KMS-11 (cell line): ENCODE measurements around the gene CYB5A.

ENCODE experiments used
- H2AFZ ChIP-seq: fragments of 200-600 bp; sonication (generic); 2 replicates; pipeline ENCODE4 v1.6.1; 2016; ENCODE audit warnings: antibody characterized with exemption, mixed run types, low read depth
- H3K27ac ChIP-seq: fragments of 200-600 bp; sonication (generic); 2 replicates; pipeline ENCODE4 v1.6.1; 2016; ENCODE audit warnings: mild to moderate bottlenecking, mixed run types
- H3K27me3 ChIP-seq: fragments of 200-600 bp; sonication (generic); 2 replicates; pipeline ENCODE4 v1.6.1; 2017; ENCODE audit warnings: mild to moderate bottlenecking, low read depth, mixed run types, moderate library complexity; ENCODE audit not compliant: insufficient read depth
- H3K36me3 ChIP-seq: fragments of 200-600 bp; sonication (generic); 2 replicates; pipeline ENCODE4 v1.6.1; 2017; ENCODE audit warnings: mild to moderate bottlenecking, mixed run types; ENCODE audit not compliant: insufficient read depth
- H3K4me1 ChIP-seq: fragments of 200-600 bp; sonication (generic); 2 replicates; pipeline ENCODE4 v1.6.1; 2016; ENCODE audit warnings: mild to moderate bottlenecking, low read depth, mixed run types; ENCODE audit not compliant: poor library complexity, severe bottlenecking
- H3K4me2 ChIP-seq: fragments of 200-600 bp; sonication (generic); 2 replicates; pipeline ENCODE4 v1.7.0; 2016; ENCODE audit warnings: mild to moderate bottlenecking, mixed run types
- H3K4me3 ChIP-seq: fragments of 200-600 bp; sonication (generic); IDR thresholded peaks from 2 replicates; pipeline ENCODE4 v1.6.1; 2017; ENCODE audit warnings: low read depth, low read length, mixed read lengths; ENCODE audit not compliant: insufficient read depth
- H3K79me2 ChIP-seq: fragments of 200-600 bp; sonication (generic); 2 replicates; pipeline ENCODE4 v1.6.1; 2016; ENCODE audit warnings: low read depth, mixed run types; ENCODE audit not compliant: insufficient read depth
- H3K9ac ChIP-seq: fragments of 200-600 bp; sonication (generic); 2 replicates; pipeline ENCODE4 v1.6.1; 2016; ENCODE audit warnings: mild to moderate bottlenecking, mixed run types
- H4K20me1 ChIP-seq: fragments of 200-600 bp; sonication (generic); 2 replicates; pipeline ENCODE4 v1.6.1; 2016; ENCODE audit warnings: mild to moderate bottlenecking, mixed run types; ENCODE audit not compliant: insufficient read depth
- CTCF ChIP-seq: fragments of 200-600 bp; sonication (generic); conservative IDR thresholded peaks from 2 replicates; pipeline ENCODE4 v1.6.1; 2017; ENCODE audit warnings: low read depth, mild to moderate bottlenecking, antibody characterized with exemption, low read length, moderate library complexity, mixed read lengths

CYB5A gene

GRCh38 chr18:74226666-74227065 lies 65.1 kb downstream of the CYB5A start:
- Histone ChIP-seq H3K79me2 (no peaks in the 10 kb centered on the region), H3K27me3 (no peaks in the 10 kb centered on the region), H3K9ac (no peak overlapping the region), H3K27ac (no peak overlapping the region), H3K4me2 (no peak overlapping the region), H3K36me3 (no peaks in the 10 kb centered on the region), H3K4me1 (no peaks in the 10 kb centered on the region), H2AFZ (no peak overlapping the region), H3K4me3 (no peak overlapping the region), H4K20me1 (no peaks in the 10 kb centered on the region)
- no peak for TF ChIP-seq CTCF

GRCh38 chr18:74226156-74226555 lies 65.6 kb downstream of the CYB5A start:
- no peak for TF ChIP-seq CTCF
- no peaks in the 10 kb centered on the region for H3K27me3 ChIP-seq
- H3K79me2 ChIP-seq: no peaks in the 10 kb centered on the region
- H3K36me3 ChIP-seq: no peaks in the 10 kb centered on the region
- no peaks in the 10 kb centered on the region for H3K4me1 ChIP-seq
- H3K27ac ChIP-seq: no peak overlapping the region
- no peak overlapping the region for H3K4me3 ChIP-seq
- no peak overlapping the region for H3K9ac ChIP-seq
- no peak overlapping the region for H2AFZ ChIP-seq
- no peaks in the 10 kb centered on the region for H4K20me1 ChIP-seq
- H3K4me2 ChIP-seq: no peak overlapping the region

- Histone ChIP-seq H3K27me3 (no peaks in the 10 kb centered on the region), H4K20me1 (no peaks in the 10 kb centered on the region), H3K9ac (no peak overlapping the region), H2AFZ (no peak overlapping the region), H3K4me2 (no peak overlapping the region), H3K79me2 (no peaks in the 10 kb centered on the region), H3K27ac (no peak overlapping the region), H3K36me3 (no peaks in the 10 kb centered on the region), H3K4me3 (no peak overlapping the region), H3K4me1 (no peaks in the 10 kb centered on the region)
- no peak for TF ChIP-seq CTCF
Observed at GRCh38 chr18:74225193-74225840, 66.4 kb downstream of the CYB5A start.

- Histone ChIP-seq H3K9ac (no peak overlapping the region), H2AFZ (no peak overlapping the region), H4K20me1 (no peaks in the 10 kb centered on the region), H3K27ac (no peak overlapping the region), H3K36me3 (no peaks in the 10 kb centered on the region), H3K79me2 (no peaks in the 10 kb centered on the region), H3K4me3 (no peak overlapping the region), H3K27me3 (no peaks in the 10 kb centered on the region), H3K4me1 (no peaks in the 10 kb centered on the region), H3K4me2 (no peak overlapping the region)
- no peak for TF ChIP-seq CTCF
Observed at GRCh38 chr18:74222710-74223494, 68.9 kb downstream of the CYB5A start.
